GM19025 (cell line): ENCODE results near the gene CSTB.

Experiments
- ATAC-seq: cut with Tn5 transposase; IDR thresholded peaks from one replicate; pipeline ENCODE4 v1.9.1; 2021; ENCODE audit warnings: mild to moderate bottlenecking, low read depth, moderate library complexity; ENCODE audit not compliant: unreplicated experiment

The CSTB gene

GRCh38 chr21:43770066-43770655 is 5.9 kb downstream of the CSTB start:
- no peak for ATAC-seq

GRCh38 chr21:43769325-43769958 is 6.7 kb downstream of the CSTB start:
- no peak for ATAC-seq

- no peak for ATAC-seq
Measured at GRCh38 chr21:43768868-43769167, 7.3 kb downstream of the CSTB start.

GRCh38 chr21:43767984-43768867 is 7.9 kb downstream of the CSTB start:
- ATAC-seq = no peak

GRCh38 chr21:43767498-43767983 is 8.6 kb downstream of the CSTB start:
- no peak for ATAC-seq

GRCh38 chr21:43766734-43767497 is 9.2 kb downstream of the CSTB start:
- ATAC-seq = no peak

GRCh38 chr21:43764576-43765495 is 11.3 kb downstream of the CSTB start:
- ATAC-seq = no peak

- ATAC-seq = no peak
Measured at GRCh38 chr21:43763901-43764523, 12.1 kb downstream of the CSTB start.

- no peak for ATAC-seq
Measured at GRCh38 chr21:43762303-43763128, 13.6 kb downstream of the CSTB start.

- no peak for ATAC-seq
Measured at GRCh38 chr21:43761886-43762285, 14.2 kb downstream of the CSTB start.

- ATAC-seq = no peak
Measured at GRCh38 chr21:43760391-43760958, 15.6 kb downstream of the CSTB start.

- no peak for ATAC-seq
Measured at GRCh38 chr21:43759651-43760050, 16.5 kb downstream of the CSTB start.

GRCh38 chr21:43758811-43759210 is 17.3 kb downstream of the CSTB start:
- no peak for ATAC-seq

- no peak for ATAC-seq
Measured at GRCh38 chr21:43758111-43758641, 17.9 kb downstream of the CSTB start.

GRCh38 chr21:43757601-43758000 is 18.5 kb downstream of the CSTB start:
- ATAC-seq = no peak

GRCh38 chr21:43755820-43756594 is 20.1 kb downstream of the CSTB start:
- no peak for ATAC-seq
